ENCODE data around the gene TSPAN18.

- TF ChIP-seq CTCF (IDR thresholded peaks at IDR 0.05) (no peak), POLR2A (IDR thresholded peaks at IDR 0.05) (no peak)
These were observed 33.7 kb downstream of the TSPAN18 start for GRCh38 chr11:44760477-44760872.
